CD14-positive monocyte (primary cell): Measurements from ENCODE around the gene SPO11. TPM values are rescaled to one million over a fixed set of nuclear protein-coding genes. Genes with fewer than 3 reads are reported as not detected.

Experiments
- DNase-seq, 3 donors: peaks; one replicate each; pipeline ENCODE4 v3.0.0-alpha.2; 2011 to 2022
- H2AFZ ChIP-seq: 2 replicates; pipeline ENCODE4 v1.6.0; 2012; ENCODE audit warnings: mild to moderate bottlenecking, low read depth, low read length, inconsistent platforms; ENCODE audit not compliant: insufficient read depth, poor library complexity, severe bottlenecking
- H3K27ac ChIP-seq, 2 donors: 1 replicate in 1 of 2; 2 replicates in 1 of 2; pipeline ENCODE4 v1.5.1; 2012 to 2013; ENCODE audit warnings: low read length in 2 of 2, control low read depth in 1 of 2, inconsistent platforms in 1 of 2, low read depth in 1 of 2, mild to moderate bottlenecking in 1 of 2
- H3K27me3 ChIP-seq, 2 donors: one replicate each; pipeline versions ENCODE4 v1.6.0 to v1.6.1; 2011 to 2013; ENCODE audit warnings: low read length in 2 of 2; ENCODE audit not compliant: control insufficient read depth in 2 of 2, insufficient read depth in 2 of 2
- H3K36me3 ChIP-seq, 2 donors: replicated peaks in 1 of 2; 1 replicate in 1 of 2; 2 replicates in 1 of 2; pipeline versions ENCODE4 v1.5.1 to v1.6.1; 2012 to 2013; ENCODE audit warnings: low read length in 2 of 2, control low read depth in 1 of 2, inconsistent platforms in 1 of 2, mild to moderate bottlenecking in 1 of 2; ENCODE audit not compliant: insufficient read depth in 2 of 2, control insufficient read depth in 1 of 2
- H3K4me1 ChIP-seq, 2 donors: 1 replicate in 1 of 2; 2 replicates in 1 of 2; pipeline versions ENCODE4 v1.5.1 to v1.6.1; 2012 to 2013; ENCODE audit warnings: low read length in 2 of 2, control low read depth in 1 of 2, inconsistent platforms in 1 of 2, mild to moderate bottlenecking in 1 of 2, moderate library complexity in 1 of 2; ENCODE audit not compliant: insufficient read depth in 2 of 2, control insufficient read depth in 1 of 2
- H3K4me2 ChIP-seq: replicated peaks from 2 replicates; pipeline ENCODE3; 2012; ENCODE audit warnings: low read length, moderate library complexity, mild to moderate bottlenecking; ENCODE audit not compliant: poor library complexity, severe bottlenecking; ENCODE audit errors: extremely low read depth
- H3K4me3 ChIP-seq, 3 experiments: fragments of 200-600 bp in 1 of 3; sonication (generic) in 1 of 3; replicated peaks in 1 of 3; 1 replicate in 2 of 3; 2 replicates in 1 of 3; pipeline ENCODE4 v1.5.1; 2011 to 2013; ENCODE audit warnings: low read length in 3 of 3, mild to moderate bottlenecking in 3 of 3, control low read depth in 2 of 3, low read depth in 2 of 3, inconsistent platforms in 1 of 3, moderate library complexity in 1 of 3
- H3K79me2 ChIP-seq: 2 replicates; pipeline ENCODE4 v1.6.0; 2012; ENCODE audit warnings: mild to moderate bottlenecking, control low read depth, inconsistent platforms, low read length, moderate library complexity; ENCODE audit not compliant: insufficient read depth
- H3K9ac ChIP-seq: 2 replicates; pipeline ENCODE4 v1.6.0; 2017; ENCODE audit warnings: low read length, mild to moderate bottlenecking; ENCODE audit not compliant: insufficient read depth, poor library complexity, severe bottlenecking
- H3K9me3 ChIP-seq, 2 donors: replicated peaks in 1 of 2; 1 replicate in 1 of 2; 2 replicates in 1 of 2; pipeline versions ENCODE4 v1.5.1 to v1.6.1; 2012 to 2013; ENCODE audit warnings: low read length in 2 of 2, control low read depth in 1 of 2; ENCODE audit not compliant: control insufficient read depth in 1 of 2, insufficient read depth in 1 of 2
- H4K20me1 ChIP-seq: 2 replicates; pipeline ENCODE4 v1.6.0; 2012; ENCODE audit warnings: mild to moderate bottlenecking, low read length, control low read depth, moderate library complexity; ENCODE audit not compliant: insufficient read depth
- H3K27ac Mint-ChIP-seq, 7 donors: one replicate each; pipeline ENCODE4 v1.8.0; 2020; ENCODE audit warnings: mild to moderate bottlenecking in 7 of 7, mixed read lengths in 7 of 7, moderate library complexity in 6 of 7, inconsistent platforms in 2 of 7
- H3K27me3 Mint-ChIP-seq, 3 donors: one replicate each; pipeline ENCODE4 v1.8.0; 2021 to 2022; ENCODE audit warnings: low read depth in 3 of 3, mild to moderate bottlenecking in 3 of 3, mixed read lengths in 3 of 3, moderate library complexity in 3 of 3, inconsistent platforms in 1 of 3
- H3K36me3 Mint-ChIP-seq, 2 donors: one replicate each; pipeline ENCODE4 v1.8.0; 2020; ENCODE audit warnings: mixed read lengths in 2 of 2, inconsistent platforms in 1 of 2, mild to moderate bottlenecking in 1 of 2
- H3K4me1 Mint-ChIP-seq: one replicate; pipeline ENCODE4 v1.8.0; 2020; ENCODE audit warnings: mild to moderate bottlenecking, mixed read lengths
- H3K4me3 Mint-ChIP-seq, 2 donors: one replicate each; pipeline ENCODE4 v1.8.0; 2020; ENCODE audit warnings: mild to moderate bottlenecking in 2 of 2, mixed read lengths in 2 of 2, moderate library complexity in 1 of 2
- H3K9me3 Mint-ChIP-seq, 7 donors: one replicate each; pipeline ENCODE4 v1.8.0; 2020 to 2022; ENCODE audit warnings: mixed read lengths in 7 of 7, mild to moderate bottlenecking in 6 of 7, moderate library complexity in 6 of 7, inconsistent platforms in 2 of 7
- whole genome bisulfite sequencing: methylation state at CpG from one replicate; pipeline ENCODE4 v1.1.5; 2013; ENCODE audit warnings: missing lambda C conversion rate; ENCODE audit not compliant: insufficient coverage; 5-methylcytosine and 5-hydroxymethylcytosine counted together
- intact Hi-C, 2 donors: fragments of 100-400 bp; cut with micrococcal nuclease; formaldehyde crosslinking; loops; one replicate each; pipeline versions ENCODE4 v1.15.0 to v1.15.1; 2023
- polyA plus RNA-seq, 3 donors: library from polyadenylated mRNA; depleted of rRNA in 1 of 3; unstranded in 2 of 3; stranded (reverse) in 1 of 3; fragments of 300-500 nt in 2 of 3; fragments of >200 nt in 1 of 3; fragmentation: Illumina TruSeq in 2 of 3; gene quantifications; 1 replicate in 2 of 3; 2 replicates in 1 of 3; pipeline ENCODE4 v1.2.3, GENCODE V29; 2012 to 2021
- TF ChIP-seq, protein P1 (sequence below): fragments of 200-600 bp; IDR thresholded peaks from one replicate; pipeline ENCODE4 v1.8.0; 2022; ENCODE audit warnings: antibody characterized with exemption, mild to moderate bottlenecking

Gene SPO11
- polyA plus RNA-seq, 3 donors: not detected

DNA sequence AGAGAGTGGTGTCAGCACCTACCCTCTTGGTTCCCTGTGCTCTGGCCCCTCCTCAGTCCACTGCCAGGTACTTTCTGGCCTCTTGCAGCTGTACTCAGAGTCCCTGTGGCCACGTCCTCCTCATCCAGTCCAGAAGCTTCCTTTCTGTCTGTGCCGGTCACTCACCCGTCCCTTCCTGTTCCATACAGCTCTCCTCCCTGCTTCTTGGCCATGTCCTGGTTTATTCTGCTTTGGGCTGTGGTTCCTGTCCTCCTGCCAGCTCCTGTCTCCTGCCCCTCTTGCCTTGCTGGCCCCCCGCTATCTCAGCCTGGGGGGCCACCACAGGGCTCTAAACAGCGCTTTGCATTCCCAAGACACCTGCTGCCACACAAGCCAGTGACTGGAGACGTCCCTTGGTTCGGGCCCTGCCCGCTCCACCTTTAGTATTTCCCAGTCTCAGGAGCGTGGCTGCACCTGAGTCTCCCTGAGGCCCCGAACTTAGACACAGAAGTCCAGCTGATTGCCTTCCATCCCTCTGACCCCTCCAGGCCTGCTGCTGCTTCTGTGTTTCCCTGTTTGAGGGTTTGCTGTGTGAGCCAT, 46.1 kb downstream of the SPO11 start:
- Histone ChIP-seq H3K36me3 (peaks cover 55 to 86% of the 10 kb centered on the region in 2 donors), H3K9me3 (no peaks in the 10 kb centered on the region), H3K4me2 (peak overlapping the region; percentile 89), H2AFZ (peak overlapping the region; percentile 45), H3K79me2 (peaks cover 34% of the 10 kb centered on the region), H3K4me3 (peak overlapping the region; percentile 18 to 82 (median 40)), H3K4me1 (peaks cover 25 to 33% of the 10 kb centered on the region in 2 donors), H3K27me3 (no peaks in the 10 kb centered on the region), H3K9ac (peak overlapping the region; percentile 57), H3K27ac (peak overlapping the region; percentile 71 to 87), H4K20me1 (peaks cover 48% of the 10 kb centered on the region)
- WGBS: 77% methylated on average over 8 of the region's 10 CpGs
- TF ChIP-seq, protein P1, sequence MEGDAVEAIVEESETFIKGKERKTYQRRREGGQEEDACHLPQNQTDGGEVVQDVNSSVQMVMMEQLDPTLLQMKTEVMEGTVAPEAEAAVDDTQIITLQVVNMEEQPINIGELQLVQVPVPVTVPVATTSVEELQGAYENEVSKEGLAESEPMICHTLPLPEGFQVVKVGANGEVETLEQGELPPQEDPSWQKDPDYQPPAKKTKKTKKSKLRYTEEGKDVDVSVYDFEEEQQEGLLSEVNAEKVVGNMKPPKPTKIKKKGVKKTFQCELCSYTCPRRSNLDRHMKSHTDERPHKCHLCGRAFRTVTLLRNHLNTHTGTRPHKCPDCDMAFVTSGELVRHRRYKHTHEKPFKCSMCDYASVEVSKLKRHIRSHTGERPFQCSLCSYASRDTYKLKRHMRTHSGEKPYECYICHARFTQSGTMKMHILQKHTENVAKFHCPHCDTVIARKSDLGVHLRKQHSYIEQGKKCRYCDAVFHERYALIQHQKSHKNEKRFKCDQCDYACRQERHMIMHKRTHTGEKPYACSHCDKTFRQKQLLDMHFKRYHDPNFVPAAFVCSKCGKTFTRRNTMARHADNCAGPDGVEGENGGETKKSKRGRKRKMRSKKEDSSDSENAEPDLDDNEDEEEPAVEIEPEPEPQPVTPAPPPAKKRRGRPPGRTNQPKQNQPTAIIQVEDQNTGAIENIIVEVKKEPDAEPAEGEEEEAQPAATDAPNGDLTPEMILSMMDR: no peak
- Mint-ChIP-seq H3K4me3 (peak overlapping the region; percentile 88 to 93), H3K9me3 (no peaks in the 10 kb centered on the region), H3K27me3 (peaks cover 0 to 6% (median 0%) of the 10 kb centered on the region in 3 donors), H3K27ac (peak overlapping the region; percentile 97 to 99 (median 98)), H3K36me3 (peaks cover 83 to 91% of the 10 kb centered on the region in 2 donors), H3K4me1 (peaks cover 39% of the 10 kb centered on the region)
- intact Hi-C loops: loop anchor here in 1 of 2 donors (10.0 kb wide), 2 partner anchors 249 to 339 kb away; partner anchors contain the start of genes PMEPA1 and ZBP1
- peak in 1 of 3 donors; percentile 12 for DNase-seq

DNA sequence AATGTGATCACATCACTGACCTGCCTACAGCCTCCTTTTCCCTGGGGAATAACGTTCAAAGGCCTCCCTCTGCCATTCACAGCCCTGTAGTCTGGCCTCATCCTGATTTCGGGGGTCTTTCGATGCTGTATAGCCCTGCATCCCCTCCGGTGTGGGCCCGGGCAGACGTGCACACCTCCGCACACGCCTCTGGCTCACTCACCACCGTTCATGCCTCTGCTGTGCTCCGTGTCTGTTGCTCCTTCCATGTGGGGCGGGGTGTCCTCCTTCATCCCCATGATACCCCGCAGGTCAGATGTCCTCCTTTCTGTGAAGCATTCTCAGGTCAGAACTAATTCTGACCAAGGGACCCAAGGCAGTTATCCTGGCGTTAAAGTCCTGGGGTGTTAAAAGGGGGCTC, 47.7 kb downstream of the SPO11 start:
- Histone ChIP-seq H3K36me3 (peaks cover 39 to 73% of the 10 kb centered on the region in 2 donors), H3K4me2 (no peak overlapping the region)

More for the DNA sequence above, 47.7 kb downstream of the SPO11 start:
- Mint-ChIP-seq H3K4me3 (no peak overlapping the region), H3K4me1 (peaks cover 45% of the 10 kb centered on the region), H3K36me3 (peaks cover 73 to 83% of the 10 kb centered on the region in 2 donors), H3K27ac (peak overlapping the region in 2 of 7 donors; percentile 52 to 81), H3K27me3 (peaks cover 0 to 6% (median 0%) of the 10 kb centered on the region in 3 donors), H3K9me3 (no peaks in the 10 kb centered on the region)
- Histone ChIP-seq H2AFZ (no peak overlapping the region), H3K4me3 (no peak overlapping the region), H3K27me3 (no peaks in the 10 kb centered on the region), H3K4me1 (peaks cover 25 to 33% of the 10 kb centered on the region in 2 donors), H3K27ac (no peak overlapping the region), H3K79me2 (peaks cover 34% of the 10 kb centered on the region), H3K9ac (no peak overlapping the region), H3K9me3 (no peaks in the 10 kb centered on the region), H4K20me1 (peaks cover 58% of the 10 kb centered on the region)
- TF ChIP-seq, protein P1: no peak
- DNase-seq: no peak
- WGBS: 95% methylated on average over 12 of the region's 13 CpGs
- intact Hi-C loops: loop anchor here in 1 of 2 donors (10.0 kb wide), 2 partner anchors 247 to 337 kb away; partner anchors contain the start of genes PMEPA1 and ZBP1
